Measurements from ENCODE around the gene AMBRA1.

GRCh38 chr11:46457659-46458424 lies 136.0 kb downstream of the AMBRA1 start:
- TF ChIP-seq, protein P1, sequence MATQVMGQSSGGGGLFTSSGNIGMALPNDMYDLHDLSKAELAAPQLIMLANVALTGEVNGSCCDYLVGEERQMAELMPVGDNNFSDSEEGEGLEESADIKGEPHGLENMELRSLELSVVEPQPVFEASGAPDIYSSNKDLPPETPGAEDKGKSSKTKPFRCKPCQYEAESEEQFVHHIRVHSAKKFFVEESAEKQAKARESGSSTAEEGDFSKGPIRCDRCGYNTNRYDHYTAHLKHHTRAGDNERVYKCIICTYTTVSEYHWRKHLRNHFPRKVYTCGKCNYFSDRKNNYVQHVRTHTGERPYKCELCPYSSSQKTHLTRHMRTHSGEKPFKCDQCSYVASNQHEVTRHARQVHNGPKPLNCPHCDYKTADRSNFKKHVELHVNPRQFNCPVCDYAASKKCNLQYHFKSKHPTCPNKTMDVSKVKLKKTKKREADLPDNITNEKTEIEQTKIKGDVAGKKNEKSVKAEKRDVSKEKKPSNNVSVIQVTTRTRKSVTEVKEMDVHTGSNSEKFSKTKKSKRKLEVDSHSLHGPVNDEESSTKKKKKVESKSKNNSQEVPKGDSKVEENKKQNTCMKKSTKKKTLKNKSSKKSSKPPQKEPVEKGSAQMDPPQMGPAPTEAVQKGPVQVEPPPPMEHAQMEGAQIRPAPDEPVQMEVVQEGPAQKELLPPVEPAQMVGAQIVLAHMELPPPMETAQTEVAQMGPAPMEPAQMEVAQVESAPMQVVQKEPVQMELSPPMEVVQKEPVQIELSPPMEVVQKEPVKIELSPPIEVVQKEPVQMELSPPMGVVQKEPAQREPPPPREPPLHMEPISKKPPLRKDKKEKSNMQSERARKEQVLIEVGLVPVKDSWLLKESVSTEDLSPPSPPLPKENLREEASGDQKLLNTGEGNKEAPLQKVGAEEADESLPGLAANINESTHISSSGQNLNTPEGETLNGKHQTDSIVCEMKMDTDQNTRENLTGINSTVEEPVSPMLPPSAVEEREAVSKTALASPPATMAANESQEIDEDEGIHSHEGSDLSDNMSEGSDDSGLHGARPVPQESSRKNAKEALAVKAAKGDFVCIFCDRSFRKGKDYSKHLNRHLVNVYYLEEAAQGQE (IDR thresholded peaks at IDR 0.05; ENCODE audit: borderline replicate concordance) = no peak
- TF ChIP-seq POLR2AphosphoS5 (IDR thresholded peaks at IDR 0.05) (no peak), TAF1 (IDR thresholded peaks at IDR 0.05; ENCODE audit: low read depth) (no peak), EZH2 (IDR thresholded peaks at IDR 0.05; ENCODE audit: borderline replicate concordance, insufficient read depth, low read length, poor library complexity, severe bottlenecking) (no peak), EP300 (conservative IDR thresholded peaks at IDR 0.05; ENCODE audit: poor library complexity, severe bottlenecking) (no peak), RAD21 (conservative IDR thresholded peaks at IDR 0.05) (no peak), SMC3 (conservative IDR thresholded peaks at IDR 0.05; ENCODE audit: poor library complexity) (no peak), MXI1 (conservative IDR thresholded peaks at IDR 0.05; ENCODE audit: poor library complexity, severe bottlenecking) (no peak)
- TF ChIP-seq, protein P2, sequence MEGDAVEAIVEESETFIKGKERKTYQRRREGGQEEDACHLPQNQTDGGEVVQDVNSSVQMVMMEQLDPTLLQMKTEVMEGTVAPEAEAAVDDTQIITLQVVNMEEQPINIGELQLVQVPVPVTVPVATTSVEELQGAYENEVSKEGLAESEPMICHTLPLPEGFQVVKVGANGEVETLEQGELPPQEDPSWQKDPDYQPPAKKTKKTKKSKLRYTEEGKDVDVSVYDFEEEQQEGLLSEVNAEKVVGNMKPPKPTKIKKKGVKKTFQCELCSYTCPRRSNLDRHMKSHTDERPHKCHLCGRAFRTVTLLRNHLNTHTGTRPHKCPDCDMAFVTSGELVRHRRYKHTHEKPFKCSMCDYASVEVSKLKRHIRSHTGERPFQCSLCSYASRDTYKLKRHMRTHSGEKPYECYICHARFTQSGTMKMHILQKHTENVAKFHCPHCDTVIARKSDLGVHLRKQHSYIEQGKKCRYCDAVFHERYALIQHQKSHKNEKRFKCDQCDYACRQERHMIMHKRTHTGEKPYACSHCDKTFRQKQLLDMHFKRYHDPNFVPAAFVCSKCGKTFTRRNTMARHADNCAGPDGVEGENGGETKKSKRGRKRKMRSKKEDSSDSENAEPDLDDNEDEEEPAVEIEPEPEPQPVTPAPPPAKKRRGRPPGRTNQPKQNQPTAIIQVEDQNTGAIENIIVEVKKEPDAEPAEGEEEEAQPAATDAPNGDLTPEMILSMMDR (IDR thresholded peaks at IDR 0.05; ENCODE audit: poor library complexity, severe bottlenecking) = no peak

All from neural cell (in vitro differentiated cells).